GM21717 (cell line): ENCODE data around the gene PCDHGA12.
"Not testable (repeated sequence)": the region's sequence is repeated elsewhere in the genome, so short reads cannot be mapped to it uniquely, and the experiment has no call there.

Source experiments
- ATAC-seq: cut with Tn5 transposase; IDR thresholded peaks from one replicate; pipeline ENCODE4 v1.9.1; 2021; ENCODE audit warnings: mild to moderate bottlenecking, moderate library complexity; ENCODE audit not compliant: unreplicated experiment

The PCDHGA12 gene

DNA sequence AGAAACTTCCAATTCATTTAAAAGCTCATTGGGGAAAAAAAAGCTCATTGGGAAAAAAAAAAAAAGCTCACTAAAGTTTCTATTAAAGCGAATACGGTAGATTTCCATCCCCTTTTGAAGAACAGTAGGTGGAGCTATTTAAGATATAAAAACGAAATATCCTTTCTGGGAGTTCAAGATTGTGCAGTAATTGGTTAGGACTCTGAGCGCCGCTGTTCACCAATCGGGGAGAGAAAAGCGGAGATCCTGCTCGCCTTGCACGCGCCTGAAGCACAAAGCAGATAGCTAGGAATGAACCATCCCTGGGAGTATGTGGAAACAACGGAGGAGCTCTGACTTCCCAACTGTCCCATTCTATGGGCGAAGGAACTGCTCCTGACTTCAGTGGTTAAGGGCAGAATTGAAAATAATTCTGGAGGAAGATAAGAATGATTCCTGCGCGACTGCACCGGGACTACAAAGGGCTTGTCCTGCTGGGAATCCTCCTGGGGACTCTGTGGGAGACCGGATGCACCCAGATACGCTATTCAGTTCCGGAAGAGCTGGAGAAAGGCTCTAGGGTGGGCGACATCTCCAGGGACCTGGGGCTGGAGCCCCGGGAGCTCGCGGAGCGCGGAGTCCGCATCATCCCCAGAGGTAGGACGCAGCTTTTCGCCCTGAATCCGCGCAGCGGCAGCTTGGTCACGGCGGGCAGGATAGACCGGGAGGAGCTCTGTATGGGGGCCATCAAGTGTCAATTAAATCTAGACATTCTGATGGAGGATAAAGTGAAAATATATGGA is at the start of gene PCDHGA12:
TSS of gene PCDHGA12 (plus strand) at position 176 of the 782 bp plus-strand sequence. CDS start at position 429, 253 bp downstream.
- ATAC-seq, result peak; percentile 93

DNA sequence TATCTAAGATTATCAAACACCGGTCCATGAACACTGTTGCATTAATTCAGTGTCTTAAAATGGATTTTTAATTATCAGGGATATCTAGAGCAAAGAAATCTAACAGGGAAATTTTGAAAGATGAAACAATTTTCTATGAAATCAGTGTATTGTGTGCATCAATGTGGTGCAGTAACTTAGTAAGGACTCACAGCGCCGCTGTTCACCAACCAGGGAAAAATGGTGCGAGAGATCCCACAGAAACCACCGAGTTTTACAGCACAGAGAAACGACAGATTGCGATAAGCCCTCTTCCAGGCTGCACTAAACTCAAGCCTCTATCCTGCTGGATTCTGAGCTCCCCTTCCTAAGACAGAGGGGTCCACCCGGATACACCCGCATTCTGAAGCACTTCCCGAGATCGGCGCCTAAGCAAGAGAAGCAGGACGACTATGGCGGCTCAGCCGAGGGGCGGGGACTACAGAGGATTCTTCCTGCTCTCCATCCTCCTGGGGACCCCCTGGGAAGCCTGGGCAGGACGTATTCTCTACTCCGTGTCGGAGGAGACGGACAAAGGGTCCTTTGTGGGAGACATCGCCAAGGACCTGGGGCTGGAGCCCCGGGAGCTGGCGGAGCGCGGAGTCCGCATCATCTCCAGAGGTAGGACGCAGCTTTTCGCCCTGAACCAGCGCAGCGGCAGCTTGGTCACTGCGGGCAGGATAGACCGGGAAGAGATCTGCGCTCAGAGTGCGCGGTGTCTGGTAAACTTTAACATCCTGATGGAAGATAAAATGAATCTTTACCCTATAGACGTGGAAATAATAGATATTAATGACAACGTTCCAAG is 47.6 kb upstream of the PCDHGA12 start, which contains the start of gene PCDHGA7:
TSS of gene PCDHGA7 (plus strand) at position 274 of the 826 bp plus-strand sequence. CDS start at position 432, 158 bp downstream.
- no peak for ATAC-seq

DNA sequence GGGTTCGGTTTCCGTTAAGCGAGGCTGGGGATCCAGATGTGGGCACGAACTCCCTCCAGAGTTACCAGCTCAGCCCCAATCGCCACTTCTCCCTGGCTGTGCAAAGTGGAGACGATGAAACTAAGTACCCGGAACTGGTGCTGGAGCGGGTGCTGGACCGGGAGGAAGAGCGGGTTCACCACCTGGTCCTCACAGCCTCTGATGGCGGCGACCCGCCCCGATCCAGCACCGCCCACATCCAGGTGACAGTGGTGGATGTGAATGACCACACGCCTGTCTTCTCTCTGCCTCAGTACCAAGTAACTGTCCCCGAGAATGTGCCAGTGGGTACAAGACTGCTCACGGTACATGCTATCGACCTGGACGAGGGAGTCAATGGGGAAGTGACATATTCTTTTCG is 47.0 kb upstream of the PCDHGA12 start:
- no peak for ATAC-seq

DNA sequence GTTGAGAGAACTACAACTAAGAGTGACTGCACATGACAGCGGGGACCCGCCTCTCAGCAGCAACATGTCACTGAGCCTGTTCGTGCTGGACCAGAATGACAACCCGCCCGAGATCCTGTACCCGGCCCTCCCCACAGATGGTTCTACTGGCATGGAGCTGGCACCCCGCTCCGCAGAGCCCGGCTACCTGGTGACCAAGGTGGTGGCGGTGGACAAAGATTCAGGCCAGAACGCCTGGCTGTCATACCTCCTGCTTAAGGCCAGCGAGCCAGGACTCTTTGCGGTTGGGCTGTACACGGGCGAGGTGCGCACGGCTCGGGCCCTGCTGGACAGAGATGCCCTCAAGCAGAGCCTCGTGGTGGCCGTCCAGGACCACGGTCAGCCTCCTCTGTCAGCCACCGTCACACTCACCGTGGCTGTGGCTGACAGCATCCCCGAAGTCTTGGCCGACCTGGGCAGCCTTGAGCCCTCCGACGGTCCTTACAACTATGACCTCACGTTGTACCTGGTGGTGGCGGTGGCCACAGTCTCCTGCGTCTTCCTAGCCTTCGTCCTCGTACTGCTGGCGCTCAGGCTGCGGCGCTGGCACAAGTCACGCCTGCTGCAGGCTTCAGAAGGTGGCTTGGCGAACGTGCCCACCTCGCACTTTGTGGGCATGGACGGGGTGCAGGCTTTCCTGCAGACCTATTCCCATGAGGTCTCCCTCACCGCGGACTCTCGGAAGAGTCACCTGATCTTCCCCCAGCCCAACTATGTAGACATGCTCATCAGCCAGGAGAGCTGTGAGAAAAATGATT is 45.6 kb upstream of the PCDHGA12 start:
- no peak for ATAC-seq

DNA sequence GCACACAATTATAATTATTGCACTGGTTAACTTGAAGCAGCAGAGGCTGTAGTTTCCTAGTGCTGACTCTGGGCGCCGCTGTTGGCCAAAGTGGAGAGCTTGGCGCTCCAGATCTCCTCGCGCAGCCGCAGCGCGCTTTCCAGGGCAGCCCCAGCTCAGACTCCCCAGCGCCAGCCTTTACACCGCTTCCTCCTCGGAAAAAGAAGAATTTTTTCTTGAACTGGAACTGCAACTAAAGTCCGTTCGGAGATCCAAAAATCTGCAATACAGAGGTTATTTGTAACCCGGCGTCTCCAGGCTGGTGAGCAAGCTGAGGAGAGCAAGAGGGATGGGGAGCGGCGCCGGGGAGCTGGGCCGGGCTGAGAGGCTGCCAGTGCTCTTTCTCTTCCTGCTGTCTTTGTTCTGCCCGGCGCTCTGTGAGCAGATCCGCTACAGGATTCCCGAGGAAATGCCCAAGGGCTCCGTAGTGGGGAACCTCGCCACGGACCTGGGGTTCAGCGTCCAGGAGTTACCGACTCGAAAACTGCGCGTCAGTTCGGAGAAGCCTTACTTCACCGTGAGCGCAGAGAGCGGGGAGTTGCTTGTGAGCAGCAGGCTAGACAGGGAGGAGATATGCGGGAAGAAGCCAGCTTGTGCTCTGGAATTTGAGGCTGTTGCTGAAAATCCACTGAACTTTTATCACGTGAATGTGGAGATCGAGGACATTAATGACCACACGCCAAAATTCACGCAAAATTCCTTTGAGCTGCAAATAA is 42.6 kb upstream of the PCDHGA12 start, which contains the start of gene PCDHGB4:
TSS of gene PCDHGB4 (plus strand) at position 142 of the 755 bp plus-strand sequence. CDS start at position 329, 187 bp downstream.
- peak; percentile 91 for ATAC-seq

DNA sequence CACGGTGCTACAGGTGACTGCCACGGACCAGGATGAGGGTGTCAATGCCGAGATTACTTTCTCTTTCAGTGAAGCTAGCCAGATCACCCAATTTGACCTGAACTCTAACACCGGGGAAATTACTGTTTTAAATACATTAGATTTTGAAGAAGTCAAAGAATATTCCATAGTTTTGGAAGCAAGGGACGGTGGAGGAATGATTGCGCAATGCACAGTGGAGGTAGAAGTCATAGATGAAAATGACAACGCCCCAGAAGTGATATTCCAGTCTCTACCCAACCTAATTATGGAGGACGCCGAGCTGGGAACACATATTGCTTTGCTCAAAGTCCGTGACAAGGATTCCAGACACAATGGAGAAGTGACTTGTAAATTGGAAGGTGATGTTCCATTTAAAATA is 41.6 kb upstream of the PCDHGA12 start:
- ATAC-seq, result no peak

DNA sequence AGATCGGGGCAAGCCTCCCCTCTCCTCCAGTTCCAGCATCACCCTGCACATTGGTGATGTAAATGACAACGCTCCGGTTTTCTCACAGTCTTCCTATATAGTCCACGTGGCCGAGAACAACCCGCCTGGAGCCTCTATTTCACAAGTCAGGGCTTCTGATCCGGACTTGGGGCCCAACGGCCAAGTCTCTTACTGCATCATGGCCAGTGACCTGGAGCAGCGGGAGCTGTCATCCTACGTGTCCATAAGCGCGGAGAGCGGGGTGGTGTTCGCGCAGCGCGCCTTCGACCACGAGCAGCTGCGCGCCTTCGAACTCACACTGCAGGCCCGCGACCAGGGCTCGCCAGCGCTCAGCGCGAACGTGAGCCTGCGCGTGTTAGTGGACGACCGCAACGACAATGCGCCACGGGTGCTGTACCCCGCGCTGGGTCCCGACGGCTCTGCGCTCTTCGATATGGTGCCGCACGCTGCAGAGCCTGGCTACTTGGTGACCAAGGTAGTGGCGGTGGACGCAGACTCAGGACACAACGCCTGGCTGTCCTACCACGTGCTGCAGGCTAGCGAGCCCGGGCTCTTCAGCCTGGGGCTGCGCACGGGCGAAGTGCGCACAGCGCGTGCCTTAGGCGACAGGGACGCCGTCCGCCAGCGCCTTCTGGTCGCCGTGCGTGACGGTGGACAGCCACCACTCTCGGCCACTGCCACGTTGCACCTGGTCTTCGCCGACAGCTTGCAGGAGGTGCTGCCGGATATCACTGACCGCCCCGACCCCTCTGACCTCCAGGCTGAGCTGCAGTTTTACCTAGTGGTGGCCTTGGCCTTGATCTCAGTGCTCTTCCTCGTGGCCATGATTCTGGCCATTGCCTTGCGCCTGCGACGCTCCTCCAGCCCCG is 40.9 kb upstream of the PCDHGA12 start:
- ATAC-seq, result no peak

DNA sequence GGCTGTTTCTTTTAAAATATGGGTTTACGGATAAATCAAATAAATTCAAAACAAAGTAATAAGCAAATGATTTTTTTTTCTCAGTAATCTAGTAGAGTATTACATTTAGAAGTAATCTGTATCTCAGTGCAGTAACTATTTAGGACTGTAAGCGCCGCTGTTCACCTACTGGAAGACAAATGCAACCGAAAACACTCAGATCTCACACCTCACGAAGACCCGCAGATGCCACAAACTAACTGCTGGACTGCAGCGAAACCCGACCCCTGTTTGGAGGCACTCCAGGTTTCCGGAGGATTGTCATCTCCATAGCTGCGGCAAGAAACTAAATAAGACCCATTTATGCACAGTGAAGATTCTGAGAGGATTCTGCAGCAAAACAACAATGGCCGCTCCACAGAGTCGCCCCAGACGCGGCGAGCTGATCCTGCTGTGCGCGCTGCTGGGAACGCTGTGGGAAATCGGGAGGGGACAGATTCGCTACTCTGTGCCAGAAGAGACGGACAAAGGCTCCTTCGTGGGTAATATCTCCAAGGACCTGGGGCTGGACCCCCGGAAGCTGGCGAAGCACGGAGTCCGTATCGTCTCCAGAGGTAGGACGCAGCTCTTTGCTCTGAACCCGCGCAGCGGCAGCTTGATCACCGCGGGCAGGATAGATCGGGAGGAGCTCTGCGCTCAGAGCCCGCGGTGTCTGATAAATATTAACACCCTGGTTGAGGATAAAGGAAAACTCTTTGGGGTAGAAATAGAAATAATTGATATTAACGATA is 37.7 kb upstream of the PCDHGA12 start, which contains the start of gene PCDHGA8:
TSS of gene PCDHGA8 (plus strand) at position 205 of the 770 bp plus-strand sequence. CDS start at position 386, 181 bp downstream.
- no peak for ATAC-seq

DNA sequence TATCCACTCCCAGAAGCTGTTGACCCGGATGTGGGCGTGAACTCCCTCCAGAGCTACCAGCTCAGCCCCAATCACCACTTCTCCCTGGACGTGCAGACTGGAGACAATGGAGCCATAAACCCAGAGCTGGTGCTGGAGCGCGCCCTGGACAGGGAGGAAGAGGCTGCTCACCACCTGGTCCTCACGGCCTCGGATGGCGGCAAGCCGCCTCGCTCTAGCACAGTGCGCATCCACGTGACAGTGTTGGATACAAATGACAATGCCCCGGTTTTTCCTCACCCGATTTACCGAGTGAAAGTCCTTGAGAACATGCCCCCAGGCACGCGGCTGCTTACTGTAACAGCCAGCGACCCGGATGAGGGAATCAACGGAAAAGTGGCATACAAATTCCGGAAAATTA is 37.0 kb upstream of the PCDHGA12 start:
- no peak for ATAC-seq

DNA sequence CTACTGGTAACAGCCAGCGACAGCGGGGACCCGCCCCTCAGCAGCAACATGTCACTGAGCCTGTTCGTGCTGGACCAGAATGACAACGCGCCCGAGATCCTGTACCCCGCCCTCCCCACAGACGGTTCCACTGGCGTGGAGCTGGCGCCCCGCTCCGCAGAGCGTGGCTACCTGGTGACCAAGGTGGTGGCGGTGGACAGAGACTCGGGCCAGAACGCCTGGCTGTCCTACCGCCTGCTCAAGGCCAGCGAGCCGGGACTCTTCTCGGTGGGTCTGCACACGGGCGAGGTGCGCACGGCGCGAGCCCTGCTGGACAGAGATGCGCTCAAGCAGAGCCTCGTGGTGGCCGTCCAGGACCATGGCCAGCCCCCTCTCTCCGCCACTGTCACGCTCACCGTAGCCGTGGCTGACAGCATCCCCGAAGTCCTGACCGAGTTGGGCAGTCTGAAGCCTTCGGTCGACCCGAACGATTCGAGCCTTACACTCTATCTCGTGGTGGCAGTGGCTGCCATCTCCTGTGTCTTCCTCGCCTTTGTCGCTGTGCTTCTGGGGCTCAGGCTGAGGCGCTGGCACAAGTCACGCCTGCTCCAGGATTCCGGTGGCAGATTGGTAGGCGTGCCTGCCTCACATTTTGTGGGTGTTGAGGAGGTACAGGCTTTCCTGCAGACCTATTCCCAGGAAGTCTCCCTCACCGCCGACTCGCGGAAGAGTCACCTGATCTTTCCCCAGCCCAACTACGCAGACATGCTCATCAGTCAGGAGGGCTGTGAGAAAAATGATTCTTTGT is 35.7 kb upstream of the PCDHGA12 start:
- not testable (repeated sequence) for ATAC-seq

DNA sequence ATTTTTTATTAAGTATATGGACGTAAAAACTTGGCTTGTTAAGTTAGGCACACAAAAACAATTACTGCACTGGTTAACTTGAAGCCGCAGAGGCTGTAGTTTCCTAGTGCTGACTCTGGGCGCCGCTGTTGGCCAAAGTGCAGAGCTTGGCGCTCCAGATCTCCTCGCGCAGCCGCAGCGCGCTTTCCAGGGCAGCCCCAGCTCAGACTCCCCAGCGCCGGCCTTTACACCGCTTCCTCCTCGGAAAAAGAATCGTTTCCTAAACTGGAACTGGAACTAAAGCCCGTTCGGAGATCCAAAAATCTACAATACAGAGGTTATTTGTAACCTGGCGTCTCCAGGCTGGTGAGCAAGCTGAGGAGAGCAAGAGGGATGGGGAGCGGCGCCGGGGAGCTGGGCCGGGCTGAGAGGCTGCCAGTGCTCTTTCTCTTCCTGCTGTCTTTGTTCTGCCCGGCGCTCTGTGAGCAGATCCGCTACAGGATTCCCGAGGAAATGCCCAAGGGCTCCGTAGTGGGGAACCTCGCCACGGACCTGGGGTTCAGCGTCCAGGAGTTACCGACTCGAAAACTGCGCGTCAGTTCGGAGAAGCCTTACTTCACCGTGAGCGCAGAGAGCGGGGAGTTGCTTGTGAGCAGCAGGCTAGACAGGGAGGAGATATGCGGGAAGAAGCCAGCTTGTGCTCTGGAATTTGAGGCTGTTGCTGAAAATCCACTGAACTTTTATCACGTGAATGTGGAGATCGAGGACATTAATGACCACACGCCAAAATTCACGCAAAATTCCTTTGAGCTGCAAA is 32.4 kb upstream of the PCDHGA12 start, which contains the start of gene PCDHGB5:
TSS of gene PCDHGB5 (plus strand) at position 192 of the 796 bp plus-strand sequence. CDS start at position 373, 181 bp downstream.
- ATAC-seq, result peak; percentile 96

DNA sequence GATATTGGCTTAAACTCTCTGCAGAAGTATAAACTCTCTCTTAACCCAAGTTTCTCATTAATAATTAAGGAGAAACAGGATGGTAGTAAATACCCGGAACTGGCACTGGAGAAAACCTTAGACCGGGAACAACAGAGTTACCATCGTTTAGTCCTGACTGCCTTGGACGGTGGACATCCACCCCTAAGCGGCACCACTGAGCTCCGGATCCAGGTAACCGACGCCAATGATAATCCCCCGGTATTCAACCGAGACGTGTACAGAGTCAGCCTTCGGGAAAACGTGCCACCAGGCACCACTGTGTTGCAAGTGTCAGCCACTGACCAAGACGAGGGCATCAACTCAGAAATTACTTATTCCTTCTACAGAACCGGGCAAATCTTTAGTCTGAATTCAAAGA is 31.7 kb upstream of the PCDHGA12 start:
- no peak for ATAC-seq

DNA sequence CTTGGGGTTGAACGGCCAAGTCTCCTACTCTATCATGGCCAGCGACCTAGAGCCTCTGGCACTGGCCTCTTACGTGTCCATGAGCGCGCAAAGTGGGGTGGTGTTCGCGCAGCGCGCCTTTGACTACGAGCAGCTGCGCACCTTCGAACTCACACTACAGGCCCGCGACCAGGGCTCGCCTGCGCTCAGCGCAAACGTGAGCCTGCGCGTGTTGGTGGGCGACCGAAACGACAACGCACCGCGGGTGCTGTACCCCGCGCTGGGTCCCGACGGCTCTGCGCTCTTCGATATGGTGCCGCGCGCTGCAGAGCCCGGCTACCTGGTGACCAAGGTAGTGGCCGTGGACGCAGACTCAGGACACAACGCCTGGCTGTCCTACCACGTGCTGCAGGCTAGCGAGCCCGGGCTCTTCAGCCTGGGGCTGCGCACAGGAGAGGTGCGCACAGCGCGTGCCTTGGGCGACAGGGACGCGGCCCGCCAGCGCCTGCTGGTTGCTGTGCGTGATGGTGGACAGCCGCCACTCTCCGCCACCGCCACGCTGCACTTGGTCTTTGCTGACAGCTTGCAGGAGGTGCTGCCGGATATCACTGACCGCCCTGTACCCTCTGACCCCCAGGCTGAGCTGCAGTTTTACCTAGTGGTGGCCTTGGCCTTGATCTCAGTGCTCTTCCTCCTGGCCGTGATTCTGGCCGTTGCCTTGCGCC is 30.6 kb upstream of the PCDHGA12 start:
- no peak for ATAC-seq

DNA sequence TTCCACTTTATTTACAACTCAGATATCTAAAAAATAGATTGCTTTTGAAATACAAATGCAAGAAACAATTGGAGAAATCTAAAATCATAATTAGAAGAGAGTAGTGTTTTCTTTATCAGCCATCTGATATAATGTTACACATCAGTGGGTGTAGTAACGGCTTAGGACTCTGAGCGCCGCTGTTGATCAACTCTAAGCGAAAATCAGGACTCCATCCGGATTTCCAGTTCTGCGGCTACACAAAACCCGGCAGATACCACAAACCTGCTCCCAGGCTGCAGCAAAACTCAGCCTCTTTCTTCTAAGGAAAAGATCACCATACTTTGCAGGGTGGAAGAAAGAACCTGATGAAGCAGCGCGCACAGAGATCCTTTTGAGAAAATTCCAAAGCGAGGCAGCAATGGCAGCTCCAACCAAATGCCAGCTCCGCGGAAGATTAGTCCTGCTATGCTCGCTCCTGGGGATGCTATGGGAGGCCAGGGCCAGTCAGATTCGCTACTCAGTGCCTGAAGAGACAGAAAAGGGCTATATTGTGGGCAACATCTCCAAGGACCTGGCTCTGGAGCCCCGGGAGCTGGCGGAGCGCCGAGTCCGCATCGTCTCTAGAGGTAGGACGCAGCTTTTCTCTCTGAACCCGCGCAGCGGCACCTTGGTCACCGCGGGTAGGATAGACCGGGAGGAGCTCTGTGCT is 27.6 kb upstream of the PCDHGA12 start, which contains the start of gene PCDHGA9:
TSS of gene PCDHGA9 (plus strand) at position 226 of the 691 bp plus-strand sequence. CDS start at position 401, 175 bp downstream.
- no peak for ATAC-seq

DNA sequence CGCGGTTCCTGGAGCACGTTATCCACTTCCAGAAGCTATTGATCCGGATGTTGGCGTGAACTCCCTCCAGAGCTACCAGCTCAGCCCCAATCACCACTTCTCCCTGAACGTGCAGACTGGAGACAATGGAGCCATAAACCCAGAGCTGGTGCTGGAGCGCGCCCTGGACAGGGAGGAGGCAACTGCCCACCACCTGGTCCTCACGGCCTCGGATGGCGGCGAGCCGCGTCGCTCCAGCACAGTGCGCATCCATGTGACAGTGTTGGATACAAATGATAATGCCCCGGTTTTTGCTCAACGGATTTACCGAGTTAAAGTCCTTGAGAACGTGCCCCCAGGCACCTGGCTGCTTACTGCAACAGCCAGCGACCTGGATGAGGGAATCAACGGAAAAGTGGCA is 26.9 kb upstream of the PCDHGA12 start:
- ATAC-seq, result no peak
